Measurements from ENCODE around the gene COQ10B. TPM values are rescaled to one million over a fixed set of nuclear protein-coding genes. Genes with fewer than 3 reads are reported as not detected.
A peak's percentile ranks its signal among the peaks of the same experiment; 100 is the strongest.

The COQ10B gene
- total RNA-seq, 2 experiments from 2014 or later, result 9.7 to 13.3 TPM

DNA sequence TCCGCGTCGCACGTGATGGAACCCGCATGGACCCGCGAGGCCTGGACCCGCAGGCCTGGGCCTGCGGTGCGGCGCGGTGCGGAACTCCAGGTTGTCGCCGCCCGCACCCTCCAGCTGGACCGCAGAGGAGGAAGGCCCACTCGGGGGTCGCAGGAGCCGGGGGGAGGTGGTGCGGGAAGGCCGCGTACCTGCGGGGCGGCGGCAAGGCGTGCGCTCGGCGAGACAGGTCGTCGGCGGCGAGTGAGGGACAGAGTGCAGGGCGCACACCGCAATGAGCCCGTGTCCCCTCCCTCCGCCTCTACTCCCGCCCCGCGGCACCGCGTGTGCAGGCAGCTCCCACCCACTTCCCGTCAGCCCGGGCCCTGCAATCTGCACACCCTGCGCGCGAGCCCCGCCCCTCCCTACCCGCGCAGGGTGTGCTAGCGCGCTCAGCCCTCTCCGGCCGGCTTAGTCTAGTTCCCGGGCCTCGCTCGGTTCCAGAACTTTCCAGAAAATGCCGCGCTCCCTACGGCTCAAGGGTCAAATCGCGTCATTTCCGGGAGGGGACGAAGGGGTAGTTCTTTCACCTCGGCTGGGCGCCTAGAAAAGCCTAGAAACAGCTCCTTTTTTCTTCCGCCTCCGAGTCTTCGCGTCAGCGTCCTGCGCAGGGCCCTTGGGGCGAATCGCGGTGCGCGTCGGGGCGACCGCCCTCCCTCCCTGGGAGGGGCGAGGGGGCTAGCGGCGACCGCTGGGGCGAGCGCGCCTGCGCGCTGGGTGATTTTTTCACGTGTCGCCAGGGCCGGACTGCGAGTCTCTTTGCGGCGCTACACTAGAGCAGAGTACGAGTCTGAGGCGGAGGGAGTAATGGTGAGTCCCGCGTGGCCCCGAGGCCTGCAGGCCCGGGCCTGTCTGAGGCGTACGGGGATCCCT lies 46.5 kb downstream of the COQ10B start, which contains the start of the genes HSPD1 and HSPE1:
Gene HSPD1, minus strand, starts transcription at position 247 of the 909 bp plus-strand sequence. CDS start 992 bp downstream, outside the sequence.
Gene HSPE1, plus strand, starts transcription at position 786 of the 909 bp plus-strand sequence. Its CDS starts 58 bp downstream, at position 844.
- peaks cover 83% of the 10 kb centered on the region for H3K36me3 Mint-ChIP-seq (ENCODE audit: low read depth)
- DNase-seq (peak; percentile 99), ATAC-seq (peak; percentile 88)
- peak within 1 kb of the TSS; percentile 97 for H3K27ac Mint-ChIP-seq
- no peaks in the 10 kb centered on the region for H3K9me3 Mint-ChIP-seq (ENCODE audit: low read depth)
- H3K27me3 Mint-ChIP-seq, result no peaks in the 10 kb centered on the region
- ChIA-PET POLR2A (interaction anchor here (0.6 to 2.7 kb wide), 17 partner anchors 9 to 701 kb away, joined by 3 to 29 read pairs (median 4); partner anchors contain the start of genes COQ10B, GTF3C3, MARS2 and MOB4), CTCF (interaction anchor here (0.6 to 1.3 kb wide), 6 partner anchors 17 to 521 kb away, joined by 3 to 9 read pairs (median 3); partner anchors contain the start of gene SF3B1)
- peak within 1 kb of the TSS; percentile 92 for H3K4me3 Mint-ChIP-seq
- peaks cover 57% of the 10 kb centered on the region for H3K4me1 Mint-ChIP-seq
- intact Hi-C loops (cut with DNase I, micrococcal nuclease), result loop anchor here (1.0 to 10.0 kb wide), 14 partner anchors 15 to 1329 kb away; partner anchors contain the start of genes COQ10B (in 2 of the 2), MARS2 (in 2 of the 2), SF3B1 (in 2 of the 2) and STK17B (in 2 of the 2)

DNA sequence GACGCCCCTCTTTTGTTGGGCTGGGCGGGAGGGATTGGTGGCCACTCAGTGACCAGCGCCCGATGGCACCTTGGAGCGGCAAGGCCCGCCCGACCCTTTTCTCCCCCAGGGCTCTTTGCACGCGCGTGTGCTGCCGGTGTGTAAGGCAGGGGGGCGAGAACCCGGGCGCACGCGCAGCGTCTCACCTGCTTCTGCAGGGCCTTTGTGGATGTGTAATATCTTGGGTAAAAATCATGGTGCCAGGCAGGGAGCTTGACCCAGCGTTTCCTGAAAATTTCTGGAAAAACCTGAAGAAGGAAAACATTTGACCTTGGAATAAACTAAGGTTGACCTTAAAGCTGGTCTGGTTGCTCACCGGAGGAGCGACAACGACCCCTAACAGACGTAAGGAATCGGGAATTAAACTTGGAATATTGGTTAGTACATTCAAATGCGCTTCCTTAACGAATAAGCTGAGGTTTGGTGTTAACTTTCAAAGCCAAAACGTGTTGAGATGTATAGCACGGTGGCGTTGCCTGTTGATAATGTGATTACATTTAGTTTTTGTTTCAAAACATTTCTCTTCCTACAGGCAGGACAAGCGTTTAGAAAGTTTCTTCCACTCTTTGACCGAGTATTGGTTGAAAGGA lies 47.3 kb downstream of the COQ10B start:
- Mint-ChIP-seq H3K36me3 (ENCODE audit: low read depth) (peaks cover 80% of the 10 kb centered on the region), H3K4me3 (peak overlapping the region; percentile 92), H3K27ac (peak overlapping the region; percentile 93), H3K4me1 (peaks cover 50% of the 10 kb centered on the region), H3K27me3 (no peaks in the 10 kb centered on the region), H3K9me3 (ENCODE audit: low read depth) (no peaks in the 10 kb centered on the region)
- CTCF ChIA-PET, result interaction anchor here (0.6 to 2.5 kb wide), 3 partner anchors 15 to 223 kb away, joined by 3 to 11 read pairs (median 9); partner anchors contain the start of genes MOB4 and SF3B1
- ATAC-seq (peak; percentile 2), DNase-seq (no peak)
- POLR2A ChIA-PET, result interaction anchor here (1.0 to 2.7 kb wide), 7 partner anchors 9 to 99 kb away, joined by 3 to 29 read pairs (median 9); partner anchors contain the start of genes COQ10B, MOB4 and SF3B1
- intact Hi-C loops (cut with DNase I, micrococcal nuclease), result loop anchor here (1.0 to 10.0 kb wide), 10 partner anchors 15 to 1329 kb away; partner anchors contain the start of genes COQ10B (in 2 of the 2), MARS2 (in 2 of the 2), SF3B1 (in 2 of the 2) and CCDC150 (in 1 of the 2)

DNA sequence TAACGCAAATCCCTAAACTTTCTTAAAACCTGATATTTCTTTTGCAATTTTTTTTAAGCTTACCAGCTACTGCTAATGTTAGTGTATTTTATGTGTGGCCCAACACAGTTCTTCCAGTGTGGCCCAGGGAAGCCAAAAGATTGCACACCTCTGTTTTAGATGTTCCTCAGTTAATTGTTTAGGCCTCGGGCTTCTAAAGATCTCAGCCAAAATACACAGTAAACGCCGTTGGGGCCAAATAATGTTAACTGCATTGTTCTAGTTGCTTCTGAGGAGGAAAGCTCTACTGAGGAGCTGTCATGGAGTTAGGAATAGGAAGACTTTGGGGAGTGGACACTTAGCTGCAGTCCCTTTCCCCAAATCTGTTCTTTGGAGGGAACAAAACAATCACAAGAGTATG lies 48.8 kb downstream of the COQ10B start:
- CTCF ChIA-PET, result interaction anchor here (0.6 to 2.5 kb wide), 3 partner anchors 11 to 210 kb away, joined by 3 to 11 read pairs (median 4); partner anchors contain the start of gene MOB4
- peaks cover 65% of the 10 kb centered on the region for H3K36me3 Mint-ChIP-seq (ENCODE audit: low read depth)
- ATAC-seq, result no peak

DNA sequence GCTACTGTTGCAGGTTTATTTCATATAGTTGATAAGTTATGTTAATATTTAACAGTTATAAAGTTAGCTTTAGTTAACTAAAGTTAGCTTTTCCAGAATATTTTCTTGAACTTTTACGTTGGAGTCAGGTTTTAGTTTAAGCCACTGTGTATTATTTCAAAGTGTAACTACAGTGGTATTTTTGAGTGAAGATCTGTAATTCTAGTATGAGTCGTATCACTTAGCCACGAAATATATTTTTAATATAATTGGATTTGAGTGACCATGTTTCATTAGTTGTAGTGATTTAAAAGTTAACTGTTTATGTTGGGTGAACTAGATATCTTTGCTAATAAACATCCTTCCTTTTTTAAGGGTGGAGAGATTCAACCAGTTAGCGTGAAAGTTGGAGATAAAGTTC lies 49.3 kb downstream of the COQ10B start:
- H3K27me3 Mint-ChIP-seq, result no peaks in the 10 kb centered on the region
- DNase-seq (no peak), ATAC-seq (no peak)
- H3K4me3 Mint-ChIP-seq, result peak overlapping the region; percentile 92
- ChIA-PET CTCF (interaction anchor here (0.6 to 2.5 kb wide), 3 partner anchors 10 to 209 kb away, joined by 3 to 11 read pairs (median 4); partner anchors contain the start of gene MOB4), POLR2A (interaction anchor here (0.7 to 1.3 kb wide), 2 partner anchors 13 to 355 kb away, joined by 4 to 5 read pairs; partner anchors contain the start of gene MOB4)
- peaks cover 32% of the 10 kb centered on the region for H3K4me1 Mint-ChIP-seq
- intact Hi-C loops (cut with DNase I, micrococcal nuclease), result loop anchor here (5.0 to 10.0 kb wide), 4 partner anchors 285 to 1228 kb away; partner anchors contain the start of gene GTF3C3 (in 1 of the 2)
- H3K27ac Mint-ChIP-seq, result peak overlapping the region; percentile 93
- H3K36me3 Mint-ChIP-seq (ENCODE audit: low read depth), result peaks cover 60% of the 10 kb centered on the region
- H3K9me3 Mint-ChIP-seq (ENCODE audit: low read depth), result no peaks in the 10 kb centered on the region

More for the DNA sequence above, 48.8 kb downstream of the COQ10B start:
- Mint-ChIP-seq H3K9me3 (ENCODE audit: low read depth) (no peaks in the 10 kb centered on the region), H3K4me1 (peaks cover 35% of the 10 kb centered on the region), H3K27ac (peak overlapping the region; percentile 93), H3K27me3 (no peaks in the 10 kb centered on the region), H3K4me3 (peak overlapping the region; percentile 92)
- intact Hi-C loops (cut with DNase I, micrococcal nuclease), result loop anchor here (5.0 to 10.0 kb wide), 4 partner anchors 285 to 1227 kb away; partner anchors contain the start of gene GTF3C3 (in 1 of the 2)
- POLR2A ChIA-PET, result interaction anchor here (0.6 to 1.3 kb wide), 4 partner anchors 14 to 572 kb away, joined by 3 to 6 read pairs (median 4); partner anchors contain the start of genes COQ10B and MOB4
- no peak for DNase-seq

DNA sequence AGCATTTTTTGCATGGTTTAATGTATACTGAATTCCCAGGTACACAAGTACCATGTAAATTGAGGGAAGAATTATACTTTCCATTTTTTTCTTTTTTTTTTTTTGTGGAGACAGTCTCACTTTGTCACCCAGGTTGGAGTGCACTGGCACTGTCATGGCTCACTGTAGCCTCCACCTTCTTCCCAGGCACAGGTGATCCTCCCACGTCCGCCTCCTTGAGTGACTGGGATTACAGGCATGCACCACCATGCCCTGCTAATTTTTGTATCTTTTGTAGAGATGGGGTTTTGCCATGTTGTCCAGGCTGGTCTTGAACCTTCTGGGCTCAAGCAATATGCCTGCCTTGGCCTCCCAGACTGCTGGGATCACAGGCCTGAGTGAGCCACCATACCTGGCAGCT lies 50.6 kb downstream of the COQ10B start:
- peaks cover 27% of the 10 kb centered on the region for H3K4me1 Mint-ChIP-seq
- intact Hi-C loops (cut with DNase I, micrococcal nuclease), result loop anchor here (5.0 to 10.0 kb wide), 4 partner anchors 287 to 1229 kb away; partner anchors contain the start of gene GTF3C3 (in 1 of the 2)
- ChIA-PET CTCF (interaction anchor here (1.5 kb wide), 2 partner anchors 9 to 11 kb away, joined by 3 to 4 read pairs; partner anchors contain the start of gene MOB4), POLR2A (interaction anchor here (0.7 to 1.4 kb wide), 3 partner anchors 9 to 51 kb away, joined by 4 to 16 read pairs (median 6); partner anchors contain the start of gene COQ10B)
- no peaks in the 10 kb centered on the region for H3K9me3 Mint-ChIP-seq (ENCODE audit: low read depth)
- DNase-seq, result no peak
- H3K36me3 Mint-ChIP-seq (ENCODE audit: low read depth), result peaks cover 51% of the 10 kb centered on the region
- no peak overlapping the region for H3K4me3 Mint-ChIP-seq
- ATAC-seq, result no peak
- H3K27me3 Mint-ChIP-seq, result no peaks in the 10 kb centered on the region
- H3K27ac Mint-ChIP-seq, result peak overlapping the region; percentile 37

DNA sequence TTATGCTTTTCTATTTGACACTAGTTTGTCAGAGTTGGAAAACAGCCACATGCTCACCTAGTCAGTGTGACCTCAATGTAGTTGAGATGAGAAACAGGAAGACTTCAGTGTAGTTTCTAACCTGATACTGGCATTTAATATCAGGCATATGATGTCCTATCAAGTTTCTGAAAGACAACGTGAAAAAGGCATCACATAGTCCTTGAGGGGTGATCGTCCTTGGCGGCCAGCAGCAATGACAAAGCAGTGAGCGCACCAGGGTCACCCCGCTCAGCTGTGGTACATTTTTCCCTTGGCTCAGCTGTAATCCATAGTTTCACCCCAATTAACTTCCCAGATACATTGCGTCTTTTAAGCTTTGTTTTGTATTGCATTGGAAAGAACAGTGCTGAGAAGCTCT lies 51.2 kb downstream of the COQ10B start:
- DNase-seq, result no peak
- CTCF ChIA-PET, result interaction anchor here (1.5 kb wide), 2 partner anchors 9 to 11 kb away, joined by 3 to 4 read pairs; partner anchors contain the start of gene MOB4
- H3K27me3 Mint-ChIP-seq, result no peaks in the 10 kb centered on the region
- POLR2A ChIA-PET, result interaction anchor here (0.8 to 1.4 kb wide), 2 partner anchors 11 to 52 kb away, joined by 6 to 16 read pairs; partner anchors contain the start of gene COQ10B
- peaks cover 27% of the 10 kb centered on the region for H3K4me1 Mint-ChIP-seq
- H3K27ac Mint-ChIP-seq, result peak overlapping the region; percentile 37
- no peak overlapping the region for H3K4me3 Mint-ChIP-seq
- peaks cover 47% of the 10 kb centered on the region for H3K36me3 Mint-ChIP-seq (ENCODE audit: low read depth)
- no peak for ATAC-seq
- H3K9me3 Mint-ChIP-seq (ENCODE audit: low read depth), result no peaks in the 10 kb centered on the region
- intact Hi-C loops (cut with DNase I, micrococcal nuclease), result loop anchor here (5.0 to 10.0 kb wide), 4 partner anchors 287 to 1230 kb away; partner anchors contain the start of gene GTF3C3 (in 1 of the 2)

DNA sequence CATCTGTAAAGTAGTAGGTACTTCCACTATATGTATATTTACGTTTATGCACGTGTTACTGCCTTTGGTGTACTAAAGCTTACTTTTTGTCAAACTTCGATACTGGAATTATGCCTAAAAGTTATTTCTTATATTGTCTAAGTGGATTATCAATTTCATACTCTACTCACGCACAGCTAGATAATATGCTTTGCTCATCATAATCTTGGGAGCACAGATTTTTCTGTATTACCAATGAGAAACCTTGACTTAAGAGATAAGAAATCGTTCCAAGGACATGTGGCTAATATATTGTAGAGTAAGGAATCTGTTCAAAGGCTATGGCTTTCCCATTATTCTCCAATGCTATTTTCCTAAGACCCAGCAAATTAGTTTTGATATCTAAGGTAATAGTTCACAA lies 53.3 kb downstream of the COQ10B start:
- intact Hi-C loops (cut with DNase I, micrococcal nuclease), result loop anchor here in 1 of 2 experiments (10.0 kb wide), 1 partner anchor 1232 kb away; no protein-coding TSS in a partner anchor
- DNase-seq (no peak), ATAC-seq (no peak)
- CTCF ChIA-PET, result interaction anchor here (0.7 to 1.3 kb wide), 3 partner anchors 10 to 93 kb away, joined by 3 to 4 read pairs (median 3); partner anchors contain the start of gene SF3B1
- POLR2A ChIA-PET, result interaction anchor here (0.8 to 1.2 kb wide), 2 partner anchors 10 to 312 kb away, joined by 3 read pairs; no protein-coding TSS in a partner anchor
- no peak overlapping the region for H3K4me3 Mint-ChIP-seq
- peaks cover 26% of the 10 kb centered on the region for H3K4me1 Mint-ChIP-seq
- no peaks in the 10 kb centered on the region for H3K27me3 Mint-ChIP-seq
- peaks cover 38% of the 10 kb centered on the region for H3K36me3 Mint-ChIP-seq (ENCODE audit: low read depth)
- no peak overlapping the region for H3K27ac Mint-ChIP-seq
- H3K9me3 Mint-ChIP-seq (ENCODE audit: low read depth), result no peaks in the 10 kb centered on the region

DNA sequence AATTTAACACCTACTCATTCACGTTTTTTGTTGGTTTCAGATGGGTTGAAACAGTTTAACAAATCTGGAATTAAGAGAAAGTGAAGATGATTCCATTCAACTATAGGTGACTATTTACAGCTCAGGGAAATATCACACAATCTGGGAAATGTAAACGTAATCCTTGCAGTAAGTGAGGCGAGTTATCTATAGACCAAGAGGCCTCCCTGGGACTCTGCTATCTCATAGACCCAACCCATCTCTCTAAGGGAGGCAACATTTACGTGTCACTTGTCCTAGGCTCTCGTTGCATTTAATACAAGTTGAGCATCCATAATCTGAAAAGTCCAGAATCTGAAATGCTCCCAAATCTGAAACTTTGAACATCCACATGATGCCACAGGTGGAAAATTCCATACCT lies 60.6 kb downstream of the COQ10B start:
- ChIA-PET CTCF (no interaction called here), POLR2A (interaction anchor here (2.1 kb wide), 1 partner anchor 14 kb away, joined by 9 read pairs; the partner anchor contains the start of genes HSPD1 and HSPE1)
- no peak for DNase-seq
- Mint-ChIP-seq H3K27ac (no peak overlapping the region), H3K9me3 (ENCODE audit: low read depth) (no peaks in the 10 kb centered on the region), H3K4me3 (no peak overlapping the region), H3K27me3 (no peaks in the 10 kb centered on the region), H3K36me3 (ENCODE audit: low read depth) (peaks cover 5% of the 10 kb centered on the region), H3K4me1 (peaks cover 14% of the 10 kb centered on the region)
- intact Hi-C loops (cut with DNase I, micrococcal nuclease), result loop anchor here in 1 of 2 experiments (2.0 kb wide), 1 partner anchor 263 kb away; no protein-coding TSS in a partner anchor
- ATAC-seq, result no peak

DNA sequence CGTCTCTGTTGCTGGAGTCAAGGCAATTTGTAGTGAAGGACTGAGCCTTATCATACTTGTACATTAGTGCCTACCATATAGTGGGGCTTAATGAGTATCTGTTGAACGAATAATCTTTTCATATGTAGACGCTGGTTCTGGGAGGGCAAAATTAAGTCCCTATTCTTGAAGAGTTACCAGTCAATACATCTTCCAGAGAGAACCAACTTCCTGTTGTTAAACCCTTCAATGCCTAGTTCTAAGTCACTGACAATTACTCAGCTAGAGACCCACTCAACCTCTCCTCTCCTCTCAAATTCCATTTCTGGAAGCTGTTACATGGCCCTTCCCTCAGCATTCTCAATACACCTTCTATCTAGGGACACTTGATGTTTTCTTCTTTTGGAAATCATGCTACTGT lies 61.4 kb downstream of the COQ10B start:
- ChIA-PET CTCF (interaction anchor here (0.9 to 3.0 kb wide), 3 partner anchors 10 to 76 kb away, joined by 3 to 11 read pairs (median 4); no protein-coding TSS in a partner anchor), POLR2A (interaction anchor here (0.9 to 2.8 kb wide), 3 partner anchors 15 to 80 kb away, joined by 3 to 23 read pairs (median 5); partner anchors contain the start of genes HSPD1, HSPE1 and SF3B1)
- no peak for ATAC-seq
- H3K36me3 Mint-ChIP-seq (ENCODE audit: low read depth), result peaks cover 6% of the 10 kb centered on the region
- peaks cover 17% of the 10 kb centered on the region for H3K4me1 Mint-ChIP-seq
- H3K27me3 Mint-ChIP-seq, result no peaks in the 10 kb centered on the region
- DNase-seq, result no peak
- H3K4me3 Mint-ChIP-seq, result peak overlapping the region; percentile 94
- intact Hi-C loops (cut with DNase I, micrococcal nuclease), result loop anchor here (1.0 to 5.0 kb wide), 7 partner anchors 14 to 587 kb away; partner anchors contain the start of genes COQ10B (in 2 of the 2), HSPE1 (in 2 of the 2), MARS2 (in 2 of the 2) and ANKRD44 (in 1 of the 2)
- no peaks in the 10 kb centered on the region for H3K9me3 Mint-ChIP-seq (ENCODE audit: low read depth)
- peak overlapping the region; percentile 96 for H3K27ac Mint-ChIP-seq

Measured in activated CD4-positive, alpha-beta T cell treated with anti-CD3 and anti-CD28 coated beads for 36 hours (primary cell).